Measurements from ENCODE around the gene DOCK4.

DOCK4 gene

DNA sequence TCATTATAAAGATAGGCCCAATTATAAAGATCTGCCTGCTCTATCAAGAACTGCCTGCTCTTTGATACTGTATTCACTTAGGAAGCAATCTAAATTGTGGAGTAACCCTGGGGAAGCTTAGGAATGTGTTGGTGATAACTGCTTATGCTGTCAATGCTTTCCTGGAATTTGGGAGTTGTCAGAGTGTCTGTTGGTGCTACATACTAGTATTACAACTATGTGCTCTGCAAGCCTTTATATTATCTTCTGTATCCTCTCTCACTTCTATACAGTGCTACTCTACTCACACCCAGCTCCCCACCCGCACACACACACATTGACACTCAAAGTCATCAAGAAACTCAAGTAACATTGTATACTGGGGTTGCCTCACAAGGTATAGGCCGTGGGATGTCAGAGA is 6.4 kb upstream of the DOCK4 start:
- peaks cover 5% of the 10 kb centered on the region for H3K4me1 ChIP-seq (ENCODE audit: low read depth, poor library complexity, severe bottlenecking)
- H3K4me2 ChIP-seq: no peak overlapping the region
- no peaks in the 10 kb centered on the region for H3K27me3 ChIP-seq (ENCODE audit: insufficient read depth, low read depth)
- H3K9ac ChIP-seq: no peak overlapping the region
- no peaks in the 10 kb centered on the region for H4K20me1 ChIP-seq (ENCODE audit: insufficient read depth)
- H3K79me2 ChIP-seq (ENCODE audit: insufficient read depth, low read depth): peaks cover 52% of the 10 kb centered on the region
- H2AFZ ChIP-seq (ENCODE audit: low read depth): no peak overlapping the region
- H3K4me3 ChIP-seq (IDR thresholded peaks at IDR 0.05; ENCODE audit: insufficient read depth, low read depth, low read length): no peak overlapping the region
- TF ChIP-seq CTCF (conservative IDR thresholded peaks at IDR 0.05; ENCODE audit: low read depth, low read length): no peak
- no peaks in the 10 kb centered on the region for H3K36me3 ChIP-seq (ENCODE audit: insufficient read depth)
- no peak overlapping the region for H3K27ac ChIP-seq

GRCh38 chr7:112211348-112211907 is 5.2 kb upstream of the DOCK4 start:
- no peak overlapping the region for H3K4me2 ChIP-seq
- peaks cover 61% of the 10 kb centered on the region for H3K79me2 ChIP-seq (ENCODE audit: insufficient read depth, low read depth)
- no peaks in the 10 kb centered on the region for H4K20me1 ChIP-seq (ENCODE audit: insufficient read depth)
- H3K27me3 ChIP-seq (ENCODE audit: insufficient read depth, low read depth): no peaks in the 10 kb centered on the region
- no peaks in the 10 kb centered on the region for H3K36me3 ChIP-seq (ENCODE audit: insufficient read depth)
- no peak for TF ChIP-seq CTCF (conservative IDR thresholded peaks at IDR 0.05; ENCODE audit: low read depth, low read length)
- no peak overlapping the region for H3K4me3 ChIP-seq (IDR thresholded peaks at IDR 0.05; ENCODE audit: insufficient read depth, low read depth, low read length)
- peaks cover 6% of the 10 kb centered on the region for H3K4me1 ChIP-seq (ENCODE audit: low read depth, poor library complexity, severe bottlenecking)
- no peak overlapping the region for H2AFZ ChIP-seq (ENCODE audit: low read depth)
- no peak overlapping the region for H3K9ac ChIP-seq
- H3K27ac ChIP-seq: no peak overlapping the region

DNA sequence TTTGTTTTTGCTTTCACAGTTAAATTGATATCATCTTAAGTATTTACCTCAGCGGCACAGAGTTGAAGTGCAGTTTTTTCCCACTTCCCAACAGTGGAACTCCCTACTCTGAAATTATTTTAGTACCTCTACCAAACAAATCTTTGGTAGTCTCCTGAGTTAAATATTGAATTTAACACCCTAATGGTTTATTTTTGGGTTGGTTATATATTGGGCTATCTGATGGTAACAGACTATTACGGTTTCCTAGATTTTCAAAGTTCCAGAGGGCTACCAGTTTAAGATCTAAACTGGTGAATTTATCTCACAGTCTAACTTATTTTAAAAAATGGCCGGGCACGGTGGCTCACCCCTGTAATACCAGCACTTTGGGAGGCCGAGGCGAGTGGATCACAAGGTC is 1.6 kb upstream of the DOCK4 start:
- Histone ChIP-seq H3K27ac (no peak overlapping the region), H4K20me1 (ENCODE audit: insufficient read depth) (no peaks in the 10 kb centered on the region), H3K4me2 (peak overlapping the region; percentile 83), H3K27me3 (ENCODE audit: insufficient read depth, low read depth) (no peaks in the 10 kb centered on the region), H3K36me3 (ENCODE audit: insufficient read depth) (no peaks in the 10 kb centered on the region), H2AFZ (ENCODE audit: low read depth) (0 out of 2 replicates have a peak overlapping the region, but pooled peaks have one; percentile 70), H3K9ac (peak overlapping the region; percentile 70; the same call in 1 of the 2 replicates), H3K4me3 (IDR thresholded peaks at IDR 0.05; ENCODE audit: insufficient read depth, low read depth, low read length) (no peak overlapping the region), H3K4me1 (ENCODE audit: low read depth, poor library complexity, severe bottlenecking) (peaks cover 21% of the 10 kb centered on the region), H3K79me2 (ENCODE audit: insufficient read depth, low read depth) (peaks cover 53% of the 10 kb centered on the region)
- TF ChIP-seq CTCF (conservative IDR thresholded peaks at IDR 0.05; ENCODE audit: low read depth, low read length): no peak

GRCh38 chr7:112206991-112207592 is 893 bp upstream of the DOCK4 start:
- Histone ChIP-seq H3K4me3 (IDR thresholded peaks at IDR 0.05; ENCODE audit: insufficient read depth, low read depth, low read length) (peak overlapping the region; percentile 56), H3K4me1 (ENCODE audit: low read depth, poor library complexity, severe bottlenecking) (peaks cover 21% of the 10 kb centered on the region), H3K79me2 (ENCODE audit: insufficient read depth, low read depth) (peaks cover 47% of the 10 kb centered on the region), H3K27me3 (ENCODE audit: insufficient read depth, low read depth) (no peaks in the 10 kb centered on the region), H3K36me3 (ENCODE audit: insufficient read depth) (no peaks in the 10 kb centered on the region), H2AFZ (ENCODE audit: low read depth) (peak overlapping the region; percentile 70), H3K27ac (peak overlapping the region; percentile 43), H4K20me1 (ENCODE audit: insufficient read depth) (no peaks in the 10 kb centered on the region), H3K9ac (peak overlapping the region; percentile 70), H3K4me2 (peak overlapping the region; percentile 83)
- no peak for TF ChIP-seq CTCF (conservative IDR thresholded peaks at IDR 0.05; ENCODE audit: low read depth, low read length)

All from KMS-11 (cell line).